Type B pancreatic cell (in vitro differentiated cells): ENCODE measurements around the gene TMEM51. TPM values are rescaled to one million over a fixed set of nuclear protein-coding genes. Genes with fewer than 3 reads are reported as not detected.

Experiments used
- DNase-seq: peaks from one replicate; pipeline ENCODE4 v3.0.0; 2021; ENCODE audit warnings: mixed read lengths; ENCODE audit not compliant: unreplicated experiment; ENCODE audit errors: extremely low spot score
- H3K27ac Mint-ChIP-seq: 2 replicates; pipeline ENCODE4 v1.8.0; 2021; ENCODE audit warnings: mild to moderate bottlenecking, mixed read lengths
- H3K27me3 Mint-ChIP-seq: 2 replicates; pipeline ENCODE4 v1.8.0; 2021; ENCODE audit warnings: mixed read lengths
- H3K36me3 Mint-ChIP-seq: 2 replicates; pipeline ENCODE4 v1.8.0; 2021; ENCODE audit warnings: mixed read lengths
- H3K4me1 Mint-ChIP-seq: one replicate; pipeline ENCODE4 v1.8.0; 2021; ENCODE audit warnings: mixed read lengths; ENCODE audit not compliant: unreplicated experiment
- H3K4me3 Mint-ChIP-seq: 2 replicates; pipeline ENCODE4 v1.8.0; 2021; ENCODE audit warnings: mild to moderate bottlenecking, mixed read lengths
- H3K9me3 Mint-ChIP-seq: 2 replicates; pipeline ENCODE4 v1.8.0; 2021; ENCODE audit warnings: mixed read lengths
- total RNA-seq: library from RNA; stranded (reverse); gene quantifications from 2 replicates; pipeline ENCODE4 v1.2.1, GENCODE V29; 2021; ENCODE audit warnings: low replicate concordance
- TF ChIP-seq, protein P1 (sequence below): fragments of 200-600 bp; sonication (generic); conservative IDR thresholded peaks from 2 replicates; pipeline ENCODE4 v1.5.0; 2021; ENCODE audit warnings: antibody characterized with exemption, mild to moderate bottlenecking

TMEM51 gene
- total RNA-seq, 1 donor from 2014 or later, result 12.5 TPM

DNA sequence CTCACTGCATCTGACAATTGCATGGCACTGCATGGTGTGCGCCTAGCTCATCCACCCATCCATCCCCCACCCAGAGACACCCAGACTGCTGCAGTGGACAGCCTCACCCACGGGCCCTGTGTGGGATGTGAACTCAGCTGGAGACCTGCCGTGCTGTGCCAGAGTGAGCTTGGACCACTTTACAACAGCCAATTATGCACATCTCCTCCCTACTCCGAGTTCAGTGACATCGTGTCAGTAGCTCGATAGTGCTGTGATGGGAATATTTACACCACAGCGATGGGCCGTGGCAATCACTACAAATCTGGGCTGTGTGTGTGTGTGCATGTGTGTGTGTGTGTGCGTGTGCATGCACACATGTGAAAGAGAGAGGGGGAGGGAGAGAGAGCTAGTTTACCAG is 42.5 kb downstream of the TMEM51 start:
- H3K27ac Mint-ChIP-seq, result no peak overlapping the region
- TF ChIP-seq, protein P1, sequence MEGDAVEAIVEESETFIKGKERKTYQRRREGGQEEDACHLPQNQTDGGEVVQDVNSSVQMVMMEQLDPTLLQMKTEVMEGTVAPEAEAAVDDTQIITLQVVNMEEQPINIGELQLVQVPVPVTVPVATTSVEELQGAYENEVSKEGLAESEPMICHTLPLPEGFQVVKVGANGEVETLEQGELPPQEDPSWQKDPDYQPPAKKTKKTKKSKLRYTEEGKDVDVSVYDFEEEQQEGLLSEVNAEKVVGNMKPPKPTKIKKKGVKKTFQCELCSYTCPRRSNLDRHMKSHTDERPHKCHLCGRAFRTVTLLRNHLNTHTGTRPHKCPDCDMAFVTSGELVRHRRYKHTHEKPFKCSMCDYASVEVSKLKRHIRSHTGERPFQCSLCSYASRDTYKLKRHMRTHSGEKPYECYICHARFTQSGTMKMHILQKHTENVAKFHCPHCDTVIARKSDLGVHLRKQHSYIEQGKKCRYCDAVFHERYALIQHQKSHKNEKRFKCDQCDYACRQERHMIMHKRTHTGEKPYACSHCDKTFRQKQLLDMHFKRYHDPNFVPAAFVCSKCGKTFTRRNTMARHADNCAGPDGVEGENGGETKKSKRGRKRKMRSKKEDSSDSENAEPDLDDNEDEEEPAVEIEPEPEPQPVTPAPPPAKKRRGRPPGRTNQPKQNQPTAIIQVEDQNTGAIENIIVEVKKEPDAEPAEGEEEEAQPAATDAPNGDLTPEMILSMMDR, result no peak

DNA sequence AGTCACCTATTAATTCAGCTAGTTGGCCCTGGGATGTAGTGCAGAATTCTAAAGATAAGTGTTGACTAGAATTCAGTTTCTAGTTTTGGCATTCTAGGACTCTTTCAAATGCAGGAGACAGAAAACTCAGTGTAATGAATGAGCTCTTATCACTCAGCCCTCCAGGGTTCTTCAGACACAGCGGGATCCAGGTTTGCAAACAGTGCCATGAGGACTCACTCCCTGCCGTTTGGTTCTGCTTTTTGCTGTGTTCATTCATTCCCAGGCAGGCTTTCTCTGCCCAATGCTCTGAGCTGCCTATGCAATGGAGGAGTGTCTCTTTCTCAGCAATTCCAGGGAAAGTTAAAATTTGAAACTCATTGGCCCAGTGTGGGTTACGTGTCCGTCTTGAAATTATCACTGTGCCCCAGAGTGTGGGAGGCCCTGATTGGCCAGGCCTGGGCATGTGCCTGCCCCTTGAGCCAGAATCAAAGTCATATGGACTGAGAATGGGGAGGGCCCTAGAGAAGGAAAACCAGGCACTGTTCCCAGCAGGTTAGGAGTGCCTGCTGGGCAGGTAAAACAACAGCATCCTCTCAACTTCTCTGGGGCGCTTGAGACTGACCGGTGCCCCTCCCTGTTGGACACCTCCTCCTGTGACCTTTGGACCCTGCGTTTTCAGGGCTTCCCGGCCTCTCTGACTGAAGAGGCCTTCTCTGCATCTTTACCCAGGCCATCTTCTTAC is 43.4 kb downstream of the TMEM51 start:
- TF ChIP-seq, protein P1, result no peak
- Mint-ChIP-seq H3K27me3 (no peaks in the 10 kb centered on the region), H3K4me1 (peaks cover 49% of the 10 kb centered on the region), H3K36me3 (peaks cover 3% of the 10 kb centered on the region), H3K4me3 (peak overlapping the region; percentile 41), H3K9me3 (no peaks in the 10 kb centered on the region), H3K27ac (peak overlapping the region; percentile 68)
- DNase-seq, result no peak

More for the DNA sequence above, 42.5 kb downstream of the TMEM51 start:
- Mint-ChIP-seq H3K9me3 (no peaks in the 10 kb centered on the region), H3K4me3 (no peak overlapping the region), H3K36me3 (peaks cover 3% of the 10 kb centered on the region), H3K4me1 (peaks cover 50% of the 10 kb centered on the region), H3K27me3 (no peaks in the 10 kb centered on the region)
- no peak for DNase-seq

DNA sequence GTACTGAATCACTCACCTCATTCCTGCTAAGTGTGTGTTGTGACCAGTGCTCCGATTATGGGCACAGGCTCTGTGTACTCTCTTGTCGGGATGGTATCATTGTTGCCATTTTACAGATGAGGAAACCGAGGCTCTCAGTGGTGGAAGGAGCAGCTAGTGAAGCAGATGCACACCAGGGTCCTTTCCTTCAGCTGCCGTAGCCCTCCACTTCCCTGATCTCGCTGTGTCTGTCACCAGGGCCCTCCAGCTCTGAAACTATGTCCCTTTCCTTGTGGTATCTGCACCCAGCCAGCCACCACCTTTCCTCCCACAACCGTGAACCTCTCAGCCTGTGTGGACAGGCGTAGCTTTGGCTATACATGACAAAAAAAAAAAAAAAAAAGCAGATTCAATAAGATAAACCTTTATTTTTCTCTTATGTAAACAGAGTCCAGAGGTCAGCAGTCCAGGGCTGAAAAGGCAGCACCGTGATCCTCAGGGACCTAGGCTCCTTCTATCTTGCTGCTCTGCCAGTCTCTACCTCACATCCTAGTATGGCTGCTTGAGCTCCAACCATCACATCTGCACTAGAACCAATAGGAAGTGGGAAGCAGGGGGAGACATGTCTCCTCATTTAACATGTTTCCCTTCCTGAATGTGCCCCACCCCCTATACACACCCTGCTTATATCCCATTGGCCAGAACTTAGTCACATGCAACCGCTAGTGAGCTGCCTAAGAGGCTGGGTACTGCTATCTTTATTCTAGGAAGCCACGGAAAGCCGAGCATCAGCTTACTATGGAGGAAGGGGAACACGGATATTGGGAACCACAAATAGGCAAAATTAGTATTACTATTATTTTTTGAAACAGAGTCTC is 44.3 kb downstream of the TMEM51 start:
- Mint-ChIP-seq H3K4me1 (peaks cover 55% of the 10 kb centered on the region), H3K36me3 (peaks cover 3% of the 10 kb centered on the region), H3K9me3 (no peaks in the 10 kb centered on the region), H3K27me3 (no peaks in the 10 kb centered on the region), H3K4me3 (peak overlapping the region; percentile 41), H3K27ac (peak overlapping the region; percentile 68)
- TF ChIP-seq, protein P1, result no peak
- no peak for DNase-seq

DNA sequence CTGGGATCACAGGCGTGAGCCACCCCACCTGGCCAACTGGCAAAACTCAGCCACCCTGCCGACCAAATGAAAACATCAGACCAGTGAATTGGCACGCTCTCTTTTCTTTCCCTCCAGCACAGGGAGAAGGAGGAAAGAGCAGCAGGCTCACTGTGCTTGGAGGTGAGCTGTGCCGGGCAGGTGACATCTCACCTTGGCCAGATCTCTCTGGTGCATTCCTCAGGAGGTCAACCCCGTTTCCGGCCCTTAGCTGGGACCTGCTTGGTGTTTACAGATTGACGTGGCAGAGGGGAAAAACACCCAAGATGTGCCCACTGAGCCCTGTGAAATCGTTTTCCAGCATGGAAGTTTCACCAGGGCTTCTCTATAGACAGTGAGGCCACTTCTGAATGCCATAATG is 45.1 kb downstream of the TMEM51 start:
- Mint-ChIP-seq H3K27ac (no peak overlapping the region), H3K9me3 (no peaks in the 10 kb centered on the region)

DNA sequence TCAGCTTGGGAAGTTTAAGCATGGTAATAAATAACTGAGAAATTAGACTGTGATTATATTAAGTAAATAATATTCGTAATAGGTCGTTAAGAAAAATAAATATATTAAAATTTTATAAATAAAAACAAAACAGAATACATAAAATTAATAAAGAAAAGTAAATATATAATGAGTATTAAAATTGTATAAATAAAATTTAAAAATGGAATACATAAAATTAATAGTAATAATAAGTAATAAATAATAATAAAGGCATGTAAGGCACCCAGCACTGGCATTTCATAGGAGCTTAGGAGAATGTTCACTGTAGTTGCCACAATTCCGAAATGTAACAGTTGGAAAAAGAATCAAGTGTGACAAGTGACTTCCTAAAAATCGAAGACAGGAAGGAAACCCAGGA is 47.7 kb downstream of the TMEM51 start:
- Mint-ChIP-seq H3K9me3 (no peaks in the 10 kb centered on the region), H3K27me3 (no peaks in the 10 kb centered on the region), H3K4me1 (peaks cover 47% of the 10 kb centered on the region), H3K27ac (peak overlapping the region; percentile 84), H3K36me3 (no peaks in the 10 kb centered on the region), H3K4me3 (no peak overlapping the region)
- no peak for DNase-seq
- TF ChIP-seq, protein P1, result no peak

More for the DNA sequence above, 45.1 kb downstream of the TMEM51 start:
- DNase-seq, result no peak
- H3K4me3 Mint-ChIP-seq, result no peak overlapping the region
- H3K27me3 Mint-ChIP-seq, result no peaks in the 10 kb centered on the region
- TF ChIP-seq, protein P1, result no peak
- H3K4me1 Mint-ChIP-seq, result peaks cover 55% of the 10 kb centered on the region
- peaks cover 3% of the 10 kb centered on the region for H3K36me3 Mint-ChIP-seq
